B cell (primary cell): ENCODE data around the gene INPP5J. TPM values are rescaled to one million over a fixed set of nuclear protein-coding genes. Genes with fewer than 3 reads are reported as not detected.

ENCODE experiments used
- ATAC-seq: fragments of 200-7000 bp; cut with Tn5 transposase; one replicate; pipeline ENCODE4 v1.10.0; 2021; ENCODE audit warnings: low read depth, mild to moderate bottlenecking, moderate number of reproducible peaks, moderate library complexity
- CTCF ChIA-PET: fragments of 350-600 bp; sonication (Branson Sonifier 250); formaldehyde crosslinking; loops from one replicate; lab custom pipeline; 2021; ENCODE audit warnings: antibody characterized with exemption, inconsistent platforms; lab: Charles Lee
- POLR2A ChIA-PET: fragments of 350-600 bp; sonication (Branson Sonifier 250); formaldehyde crosslinking; loops from one replicate; lab custom pipeline; 2021; ENCODE audit warnings: antibody characterized with exemption; lab: Charles Lee
- DNase-seq: peaks from one replicate; pipeline ENCODE4 v3.0.0; 2013
- H2AFZ ChIP-seq: 2 replicates; pipeline ENCODE4 v1.6.1; 2012; ENCODE audit warnings: mild to moderate bottlenecking, low read depth, low read length; ENCODE audit not compliant: insufficient read depth, poor library complexity, severe bottlenecking
- H3K27ac ChIP-seq, 2 donors: 1 replicate in 1 of 2; 2 replicates in 1 of 2; pipeline ENCODE4 v1.5.1; 2012 to 2013; ENCODE audit warnings: low read length in 2 of 2, mild to moderate bottlenecking in 2 of 2, moderate library complexity in 1 of 2
- H3K27me3 ChIP-seq, 4 experiments: fragments of 200-600 bp in 1 of 4; sonication (generic) in 1 of 4; replicated peaks in 1 of 4; 1 replicate in 2 of 4; 2 replicates in 2 of 4; pipeline versions ENCODE4 v1.6.1 to v1.7.0; 2013 to 2016; ENCODE audit warnings: low read length in 3 of 4, mild to moderate bottlenecking in 2 of 4, mixed read lengths in 1 of 4, moderate library complexity in 1 of 4; ENCODE audit not compliant: insufficient read depth in 4 of 4, control insufficient read depth in 3 of 4; ENCODE audit errors: control extremely low read depth in 1 of 4
- H3K36me3 ChIP-seq, 2 experiments: replicated peaks in 1 of 2; 1 replicate in 1 of 2; 2 replicates in 1 of 2; pipeline versions ENCODE4 v1.6.1 to v1.7.1; 2013; ENCODE audit warnings: low read length in 1 of 2; ENCODE audit not compliant: insufficient read depth in 2 of 2, control insufficient read depth in 1 of 2; ENCODE audit errors: control extremely low read depth in 1 of 2, extremely low read depth in 1 of 2
- H3K4me1 ChIP-seq, 2 donors: fragments of 200-600 bp in 1 of 2; sonication (generic) in 1 of 2; 1 replicate in 1 of 2; 2 replicates in 1 of 2; pipeline versions ENCODE4 v1.5.1 to v1.6.1; 2013 to 2017; ENCODE audit warnings: low read length in 2 of 2; ENCODE audit not compliant: control insufficient read depth in 2 of 2, insufficient read depth in 2 of 2
- H3K4me2 ChIP-seq: replicated peaks from 2 replicates; pipeline ENCODE3; 2012; ENCODE audit warnings: mild to moderate bottlenecking, low read depth, low read length; ENCODE audit not compliant: poor library complexity, severe bottlenecking
- H3K4me3 ChIP-seq, 5 experiments: fragments of 200-600 bp in 1 of 5; sonication (generic) in 1 of 5; 1 replicate in 3 of 5; 2 replicates in 2 of 5; pipeline versions ENCODE4 v1.5.1 to v1.7.0; 2011 to 2016; ENCODE audit warnings: low read length in 4 of 5, mild to moderate bottlenecking in 4 of 5, low read depth in 2 of 5, control low read depth in 1 of 5, moderate library complexity in 1 of 5; ENCODE audit not compliant: insufficient read depth in 1 of 5; ENCODE audit errors: control extremely low read depth in 1 of 5, extremely low read depth in 1 of 5
- H3K79me2 ChIP-seq: fragments of 200-600 bp; sonication (generic); one replicate; pipeline ENCODE4 v1.6.0; 2016; ENCODE audit warnings: low read length; ENCODE audit not compliant: control insufficient read depth, insufficient read depth
- H3K9ac ChIP-seq: fragments of 200-600 bp; sonication (generic); 2 replicates; pipeline ENCODE4 v1.6.1; 2017; ENCODE audit warnings: mild to moderate bottlenecking, low read length, moderate library complexity
- H3K9me3 ChIP-seq, 3 donors: one replicate each; pipeline versions ENCODE4 v1.6.1 to v1.7.1; 2013; ENCODE audit warnings: low read length in 2 of 3; ENCODE audit not compliant: control insufficient read depth in 2 of 3, insufficient read depth in 1 of 3; ENCODE audit errors: control extremely low read depth in 1 of 3
- H4K20me1 ChIP-seq: 2 replicates; pipeline ENCODE4 v1.6.0; 2012; ENCODE audit warnings: mild to moderate bottlenecking, low read length; ENCODE audit not compliant: insufficient read depth, control insufficient read depth, poor library complexity, severe bottlenecking
- H3K27ac Mint-ChIP-seq: one replicate; pipeline ENCODE4 v1.8.0; 2021; ENCODE audit warnings: mixed read lengths
- H3K27me3 Mint-ChIP-seq: one replicate; pipeline ENCODE4 v1.8.0; 2021; ENCODE audit warnings: mixed read lengths
- H3K4me1 Mint-ChIP-seq: one replicate; pipeline ENCODE4 v1.8.0; 2021; ENCODE audit warnings: mixed read lengths
- H3K4me3 Mint-ChIP-seq: one replicate; pipeline ENCODE4 v1.8.0; 2021; ENCODE audit warnings: mixed read lengths
- H3K9me3 Mint-ChIP-seq: one replicate; pipeline ENCODE4 v1.8.0; 2022; ENCODE audit warnings: mixed read lengths; ENCODE audit not compliant: insufficient read depth
- CTCF ChIP-seq: fragments of 200-600 bp; IDR thresholded peaks from one replicate; pipeline ENCODE4 v1.8.0; 2022; ENCODE audit warnings: antibody characterized with exemption, mild to moderate bottlenecking
- EZH2 ChIP-seq: IDR thresholded peaks from 2 replicates; pipeline ENCODE4 v1.6.1; 2012; ENCODE audit warnings: borderline replicate concordance, low read depth, mild to moderate bottlenecking, moderate library complexity, low read length; ENCODE audit not compliant: insufficient read depth, poor library complexity, severe bottlenecking
- WGBS: methylation state at CpG from one replicate; pipeline ENCODE4 v1.1.5; 2013; ENCODE audit warnings: missing lambda C conversion rate; ENCODE audit not compliant: insufficient coverage; 5-methylcytosine and 5-hydroxymethylcytosine counted together
- intact Hi-C: fragments of 100-400 bp; cut with micrococcal nuclease; formaldehyde crosslinking; loops from one replicate; pipeline ENCODE4 v1.10.0; 2022
- polyA plus RNA-seq: library from polyadenylated mRNA; depleted of rRNA; stranded (reverse); fragments of >200 nt; gene quantifications from 2 replicates; pipeline ENCODE4 v1.2.3, GENCODE V29; 2012
- total RNA-seq, 2 donors: library from RNA; stranded (reverse); fragments of 120-200 nt in 1 of 2; gene quantifications; 1 replicate in 1 of 2; 2 replicates in 1 of 2; pipeline versions ENCODE4 v1.2.3 to v1.2.4, GENCODE V29; 2013 to 2022

The INPP5J gene
- total and polyA plus RNA-seq, 2 donors (not counting 1 experiment from before 2014, with no cell fraction given) = 0.07 to 0.52 TPM

GRCh38 chr22:31089160-31090100 is 33.3 kb upstream of the INPP5J start:
- intact Hi-C loops = loop anchor here (1.0 to 5.0 kb wide), 3 partner anchors 59 to 327 kb away; no protein-coding TSS in a partner anchor
- peak overlapping the region; percentile 9 for H3K9ac ChIP-seq
- H3K4me1 ChIP-seq = peaks cover 14 to 39% of the 10 kb centered on the region in 2 donors
- H3K4me3 ChIP-seq = no peak overlapping the region
- H3K36me3 ChIP-seq = no peaks in the 10 kb centered on the region
- peak overlapping the region; percentile 77 for H3K27ac Mint-ChIP-seq
- ChIA-PET CTCF (interaction anchor here (0.8 to 2.3 kb wide), 9 partner anchors 18 to 224 kb away, joined by 3 to 9 read pairs (median 3); partner anchors contain the start of gene SELENOM), POLR2A (interaction anchor here (0.6 kb wide), 1 partner anchor 72 kb away, joined by 4 read pairs; no protein-coding TSS in a partner anchor)
- H3K4me1 Mint-ChIP-seq = peaks cover 16% of the 10 kb centered on the region
- H3K4me2 ChIP-seq = peak overlapping the region; percentile 51
- H4K20me1 ChIP-seq = no peaks in the 10 kb centered on the region
- no peaks in the 10 kb centered on the region for H3K27me3 Mint-ChIP-seq
- no peak for TF ChIP-seq EZH2
- peak; percentile 67 for TF ChIP-seq CTCF
- H3K4me3 Mint-ChIP-seq = peak overlapping the region; percentile 60
- ATAC-seq = peak; percentile 35
- no peaks in the 10 kb centered on the region for H3K27me3 ChIP-seq
- no peaks in the 10 kb centered on the region for H3K9me3 Mint-ChIP-seq
- peak overlapping the region; percentile 50 for H2AFZ ChIP-seq
- peaks cover under 1% of the 10 kb centered on the region for H3K79me2 ChIP-seq
- H3K27ac ChIP-seq = peak overlapping the region; percentile 29 to 36
- H3K9me3 ChIP-seq = no peaks in the 10 kb centered on the region
- DNase-seq = peak; percentile 63
- WGBS = 54% methylated on average over 6 of the region's 9 CpGs
